HG03342 (cell line): ENCODE results near the gene AK8.
"Not testable (repeated sequence)": the region's sequence is repeated elsewhere in the genome, so short reads cannot be mapped to it uniquely, and the experiment has no call there.

Experiments used
- ATAC-seq: cut with Tn5 transposase; IDR thresholded peaks from one replicate; pipeline ENCODE4 v1.9.1; 2021; ENCODE audit warnings: mild to moderate bottlenecking, moderate library complexity; ENCODE audit not compliant: unreplicated experiment

Gene AK8

DNA sequence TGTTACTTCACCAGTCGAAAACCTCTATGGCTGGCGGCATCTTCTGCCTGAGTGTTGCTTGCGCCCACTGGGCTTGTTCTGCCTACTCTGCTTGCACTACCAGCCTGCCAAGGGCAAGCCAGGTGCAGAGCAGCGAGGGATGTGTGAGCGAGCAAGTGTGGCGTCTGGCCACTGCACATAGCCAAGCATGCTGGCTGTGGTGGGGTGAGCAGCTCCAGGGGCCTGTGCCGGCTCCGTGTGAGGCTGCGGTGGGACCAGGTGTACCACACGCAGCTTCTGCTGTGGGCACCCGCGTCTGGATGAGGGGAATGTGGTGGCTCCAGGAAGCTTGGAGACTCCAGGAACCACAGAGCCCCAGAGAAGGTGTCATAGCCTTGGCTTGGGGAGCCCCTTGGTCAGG is 156.4 kb downstream of the AK8 start:
- no peak for ATAC-seq

DNA sequence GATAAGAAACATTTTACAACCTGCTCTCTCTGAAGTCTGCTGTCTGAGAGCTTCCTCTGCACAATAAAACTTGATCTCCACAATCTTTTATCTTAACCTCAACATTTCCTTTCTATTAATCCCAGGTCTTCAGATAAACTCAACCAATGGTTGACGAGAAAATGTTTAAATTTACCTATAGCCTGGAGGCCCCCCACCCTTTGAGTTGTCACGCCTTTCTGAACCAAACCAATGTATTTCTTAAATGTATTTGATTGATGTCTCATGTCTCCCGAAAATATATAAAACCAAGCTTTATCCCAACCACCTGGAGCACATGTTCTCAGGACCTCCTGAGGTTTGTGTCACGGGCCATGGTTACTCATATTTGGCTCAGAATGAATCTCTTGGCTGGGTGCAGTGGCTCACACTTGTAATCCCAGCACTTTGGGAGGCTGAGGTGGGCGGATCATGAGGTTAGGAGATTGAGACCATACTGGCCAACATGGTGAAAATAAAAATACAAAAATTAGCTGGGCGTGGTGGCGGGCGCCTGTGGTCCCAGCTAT is 159.6 kb downstream of the AK8 start:
- not testable (repeated sequence) for ATAC-seq

DNA sequence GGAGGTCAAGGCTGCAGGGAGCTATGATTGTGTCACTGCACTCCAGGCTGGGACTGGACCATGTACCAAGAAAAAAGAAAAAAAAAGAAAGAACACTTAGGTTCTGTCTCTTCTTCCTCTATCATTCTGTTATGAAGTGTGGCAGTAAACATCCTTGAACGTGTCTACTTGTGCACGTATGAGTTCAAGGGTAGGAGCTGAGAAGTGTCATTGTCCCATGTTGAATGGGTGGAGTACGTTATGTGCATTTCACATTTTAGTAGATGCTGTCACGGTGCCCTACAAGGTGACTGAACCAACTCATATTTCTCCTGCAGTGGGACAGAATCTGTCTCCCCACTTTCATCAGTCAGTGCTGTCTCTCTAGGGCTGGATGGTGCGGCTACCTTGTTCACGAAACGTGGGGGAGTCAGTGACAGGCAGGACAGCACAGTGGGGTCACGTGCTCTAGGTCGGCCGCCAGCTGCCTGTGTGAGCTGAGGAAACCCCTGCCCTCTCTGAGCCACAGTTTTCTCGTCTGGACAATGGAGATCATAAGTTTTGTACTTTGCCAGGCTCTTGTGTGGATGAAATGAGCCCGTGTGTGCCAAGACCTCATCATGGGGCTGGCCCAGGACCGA is 160.6 kb downstream of the AK8 start:
- no peak for ATAC-seq

DNA sequence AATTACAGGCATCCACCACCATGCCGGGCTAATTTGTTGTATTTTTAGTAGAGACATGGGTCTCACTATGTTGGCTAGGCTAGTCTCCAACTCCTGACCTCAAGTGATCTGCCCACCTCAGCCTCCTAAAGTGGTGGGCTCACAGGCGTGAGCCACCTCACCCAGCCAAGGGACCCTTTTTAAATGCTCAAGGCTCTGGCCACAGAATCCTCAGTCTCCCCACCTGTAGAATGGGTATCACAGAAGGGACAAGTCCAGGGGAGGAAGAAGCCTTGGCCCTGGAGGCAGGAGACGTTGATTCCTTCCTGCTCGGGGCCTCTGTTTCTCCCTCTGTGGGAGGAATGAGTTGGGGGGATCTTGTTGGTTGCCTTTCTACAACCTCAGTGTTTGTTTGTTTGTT is 162.1 kb downstream of the AK8 start:
- no peak for ATAC-seq

DNA sequence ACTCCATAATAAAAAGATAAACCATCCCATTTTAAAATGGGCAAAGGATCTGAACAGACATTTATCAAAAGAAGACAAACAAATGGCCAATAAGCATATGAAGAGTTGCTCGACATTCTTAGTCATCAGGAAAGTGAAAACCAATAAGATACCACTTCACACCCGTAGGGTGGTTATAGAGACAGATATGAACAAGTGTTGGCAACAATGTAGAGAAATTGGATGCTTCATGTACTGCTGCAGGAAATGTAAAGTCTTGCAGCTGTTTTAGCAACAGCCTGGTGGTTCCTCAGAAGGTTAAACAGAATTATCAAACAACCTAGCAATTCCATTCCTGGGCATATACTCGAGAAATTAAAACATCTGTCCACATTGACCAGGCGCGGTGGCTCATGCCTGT is 165.3 kb downstream of the AK8 start:
- no peak for ATAC-seq

DNA sequence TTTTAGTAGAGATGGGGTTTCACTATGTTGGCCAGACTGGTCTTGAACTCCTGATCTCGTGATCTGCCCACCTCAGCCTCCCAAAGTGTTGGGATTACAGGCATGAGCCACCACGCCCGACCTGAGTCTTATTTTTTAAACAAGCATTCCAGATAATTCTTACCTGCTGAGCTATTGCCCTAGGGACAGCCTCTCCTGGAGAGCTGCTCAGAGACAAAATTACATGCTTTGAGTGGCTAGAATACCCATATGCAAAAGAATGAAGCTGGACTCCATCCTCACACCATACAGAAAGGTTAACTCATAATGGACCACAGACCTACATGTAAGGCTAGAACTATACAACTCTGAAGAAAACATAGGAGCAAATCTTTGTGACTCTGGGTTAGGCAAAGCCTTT is 166.2 kb downstream of the AK8 start:
- no peak for ATAC-seq

DNA sequence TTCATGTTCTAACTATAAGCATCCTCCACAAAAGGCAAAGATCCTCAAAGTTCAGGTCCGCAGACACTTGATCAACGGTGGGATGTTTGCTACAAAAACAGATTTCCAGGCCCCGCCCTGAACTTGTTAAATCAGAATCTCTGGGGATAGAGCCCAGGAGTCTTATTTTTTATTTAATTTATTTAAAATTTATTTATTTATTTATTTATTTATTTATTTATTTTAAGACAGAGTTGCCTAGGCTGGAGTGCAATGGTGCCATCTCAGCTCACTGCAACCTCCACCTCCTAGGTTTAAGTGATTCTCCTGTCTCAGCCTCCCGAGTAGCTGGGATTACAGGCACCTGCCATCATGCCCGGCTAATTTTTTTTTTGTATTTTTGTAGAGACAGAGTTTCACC is 166.9 kb downstream of the AK8 start:
- ATAC-seq: not testable (repeated sequence)

DNA sequence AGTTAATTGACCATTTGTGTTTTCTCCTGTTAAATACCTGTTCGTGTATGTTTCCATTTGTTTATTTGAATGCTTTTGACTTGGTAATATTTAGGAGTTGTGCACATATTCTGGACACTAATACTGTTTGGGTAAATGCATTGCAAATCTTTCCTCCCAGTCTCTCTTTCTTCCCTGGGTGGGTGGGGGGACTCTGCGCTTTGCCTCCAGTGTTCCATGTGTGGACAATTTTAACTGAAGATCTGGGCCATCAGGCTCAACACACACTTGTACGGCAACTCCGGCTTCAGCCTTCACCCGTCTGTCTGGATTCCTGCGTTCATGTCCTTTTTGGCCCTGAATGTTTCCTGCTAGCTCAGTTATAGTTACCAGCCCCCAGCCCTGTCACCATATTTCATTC is 167.8 kb downstream of the AK8 start:
- no peak for ATAC-seq

DNA sequence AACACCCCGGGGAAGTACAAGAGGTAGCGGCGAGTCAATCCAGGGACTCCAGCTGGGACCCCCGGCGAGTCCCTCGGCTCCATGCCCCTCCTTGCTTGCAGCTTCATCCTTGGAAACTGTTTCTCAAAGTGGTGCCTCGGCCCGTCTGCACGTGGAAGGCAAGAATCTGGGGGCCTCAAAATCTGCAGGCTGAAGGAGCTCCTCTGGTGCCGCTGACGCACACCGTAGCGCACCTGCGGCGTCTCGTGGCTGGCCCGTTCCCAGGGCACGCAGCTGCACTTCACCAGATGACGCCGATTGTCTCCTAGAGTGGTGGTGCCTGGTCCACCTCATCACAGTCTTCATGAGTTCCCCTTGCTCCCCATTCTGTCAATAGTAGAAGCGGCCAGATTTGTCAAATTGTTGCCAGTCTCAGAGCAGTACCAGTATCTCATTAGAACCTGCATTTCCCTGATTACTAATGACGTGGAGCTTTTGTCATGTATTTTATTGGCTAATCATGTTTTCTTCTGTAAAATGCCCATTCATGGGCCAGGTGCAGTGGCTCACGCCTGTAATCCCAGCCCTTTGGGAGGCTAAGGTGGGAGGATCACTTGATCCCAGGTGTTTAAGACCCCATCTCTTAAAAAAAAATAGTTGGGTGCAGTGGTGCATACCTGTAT is 169.2 kb downstream of the AK8 start:
- no peak for ATAC-seq

DNA sequence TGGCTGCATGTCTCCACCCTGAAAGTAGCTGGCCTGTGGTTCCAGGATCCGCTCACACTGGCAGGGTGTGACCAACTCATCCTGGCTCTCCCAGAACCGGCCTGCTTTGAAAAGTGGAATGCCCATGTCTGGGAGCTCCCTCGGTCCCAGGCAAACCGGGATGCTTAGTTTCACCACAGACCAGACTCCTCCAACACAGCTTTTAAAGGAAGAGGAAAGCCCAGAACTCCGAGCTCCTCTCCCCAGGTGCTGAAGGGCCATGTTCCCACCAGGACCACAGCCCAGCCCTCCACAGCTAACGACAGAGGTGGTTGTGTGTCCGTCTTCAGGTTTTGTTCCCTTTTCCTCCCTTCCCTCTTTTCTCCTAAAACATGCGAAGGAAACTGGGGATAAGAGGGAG is 169.8 kb downstream of the AK8 start:
- no peak for ATAC-seq

DNA sequence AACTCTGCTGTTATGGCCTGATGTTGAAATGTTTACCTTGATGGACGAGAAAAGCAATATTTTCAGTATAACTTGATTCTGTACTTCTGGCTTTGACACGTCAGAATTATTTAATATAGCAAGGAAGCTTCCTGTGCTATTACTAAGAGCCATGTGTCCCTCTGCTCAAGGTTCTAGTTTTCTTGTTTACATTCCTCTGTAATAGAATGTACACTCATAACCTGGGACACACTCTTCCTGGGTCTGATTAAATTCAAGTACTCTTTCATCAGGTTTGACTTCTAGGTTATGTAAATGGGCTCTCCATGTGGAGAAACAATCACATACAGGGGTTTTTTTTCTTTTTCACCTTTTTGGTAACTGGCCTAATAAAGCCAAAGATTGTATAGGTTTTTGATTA is 174.7 kb downstream of the AK8 start:
- no peak for ATAC-seq

DNA sequence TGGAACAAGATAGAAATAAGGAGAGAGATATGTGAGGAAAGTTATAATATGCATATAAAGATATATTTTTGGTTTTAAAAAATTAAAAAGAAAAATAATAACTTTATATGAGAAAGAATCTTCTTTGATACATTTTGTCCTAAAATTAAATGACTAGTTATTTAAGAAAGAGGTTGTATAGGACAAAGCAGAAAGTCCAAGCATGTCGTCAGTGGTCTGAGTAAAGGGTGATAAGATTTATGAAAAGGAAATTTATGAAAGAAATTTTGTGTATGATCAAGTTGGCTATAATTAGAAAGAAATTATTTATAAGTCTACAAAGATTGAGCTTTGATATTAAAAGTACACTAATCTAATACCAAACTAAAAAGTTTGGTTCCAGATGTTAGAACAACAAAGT is 175.8 kb downstream of the AK8 start:
- ATAC-seq: no peak

DNA sequence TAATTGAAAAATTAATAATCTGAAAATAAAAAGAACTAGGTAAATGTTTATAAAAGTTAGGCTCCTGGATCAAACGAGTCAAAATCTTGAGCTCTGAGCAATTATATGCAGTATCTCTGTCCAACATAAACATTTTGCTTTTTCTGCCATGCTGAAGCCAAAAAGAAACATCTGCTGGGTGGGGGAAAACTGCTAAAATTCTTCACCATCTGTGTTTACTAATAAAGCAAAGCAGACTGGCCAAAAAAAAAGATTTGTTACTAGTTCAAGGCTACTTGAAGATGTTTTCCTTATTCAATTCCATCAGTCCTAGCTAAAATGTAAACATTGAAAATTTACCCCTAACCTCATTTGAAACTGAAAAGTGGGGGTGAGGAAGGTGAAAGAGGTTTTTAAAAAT is 178.1 kb downstream of the AK8 start:
- no peak for ATAC-seq

DNA sequence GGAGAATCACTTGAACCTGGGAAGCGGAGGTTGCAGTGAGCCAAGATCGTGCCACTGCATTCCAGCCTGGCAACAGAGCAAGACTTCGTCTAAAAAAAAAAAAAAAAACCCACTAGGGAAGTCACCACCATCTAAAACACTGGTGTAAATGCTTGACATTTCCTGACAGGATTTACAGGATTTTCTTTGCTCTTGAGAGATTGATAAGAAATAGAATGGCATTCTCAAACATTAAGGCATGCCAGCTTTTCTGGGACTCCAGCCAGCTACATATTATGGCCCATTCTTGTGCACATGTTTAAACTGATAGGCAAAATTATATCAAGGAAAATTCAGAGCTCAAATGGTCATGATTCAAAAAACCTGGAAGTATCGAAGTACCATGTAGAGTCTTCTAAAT is 179.1 kb downstream of the AK8 start:
- no peak for ATAC-seq

DNA sequence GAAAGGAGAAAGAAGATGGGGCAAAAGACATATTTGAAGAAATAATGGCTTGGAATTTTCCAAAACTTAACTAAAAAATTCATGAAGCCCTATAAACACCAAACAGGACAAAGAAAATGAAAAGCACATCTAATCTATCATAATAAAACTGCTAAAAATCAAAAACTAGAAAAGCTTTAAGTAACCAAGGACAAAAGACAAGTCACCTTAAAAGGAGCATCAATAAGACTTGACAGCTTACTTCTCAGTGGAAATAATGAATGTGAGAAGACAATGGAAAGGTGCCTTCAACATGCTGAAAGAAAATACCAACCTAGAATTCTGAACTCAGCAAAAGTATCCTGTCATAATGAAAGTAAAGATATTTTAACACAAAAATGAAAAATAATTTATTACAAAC is 180.9 kb downstream of the AK8 start:
- no peak for ATAC-seq

DNA sequence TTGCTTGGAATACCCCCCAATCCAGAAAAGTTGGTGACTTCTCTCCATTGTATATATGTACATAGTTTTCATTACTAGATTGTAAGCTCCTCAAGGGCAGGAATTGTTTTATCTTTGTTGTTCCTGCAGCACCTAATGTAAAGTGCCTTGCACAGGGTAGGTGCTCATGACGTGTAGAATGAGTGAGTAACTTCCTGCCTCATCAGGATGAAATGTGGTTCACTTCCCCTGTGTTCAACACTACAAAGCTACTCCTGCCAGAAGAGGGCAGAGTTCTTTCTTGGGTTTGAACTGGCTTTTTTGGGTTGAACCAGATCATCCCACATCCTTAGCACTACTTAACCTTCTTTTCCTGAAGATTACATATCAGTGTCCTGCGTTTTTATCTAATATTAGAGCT is 183.9 kb downstream of the AK8 start:
- no peak for ATAC-seq

DNA sequence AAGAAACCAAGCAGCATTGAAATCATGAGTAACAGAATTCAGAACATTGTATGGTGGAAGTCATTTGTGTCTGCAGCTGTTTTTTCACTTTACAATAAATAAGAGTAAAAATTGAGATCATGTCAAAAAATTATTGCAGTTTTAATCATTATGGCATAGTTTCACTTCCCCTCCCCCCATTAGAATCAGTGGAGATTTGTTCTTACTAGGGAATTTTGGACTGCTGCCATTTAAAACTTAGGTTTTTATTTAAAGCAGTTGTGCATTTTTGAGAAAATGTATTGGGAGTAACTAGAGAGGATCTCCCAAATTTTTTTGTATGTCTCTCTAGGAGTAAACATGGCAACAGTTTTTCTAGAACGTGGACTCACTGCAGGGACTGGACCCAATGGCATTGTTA is 187.4 kb downstream of the AK8 start:
- no peak for ATAC-seq

DNA sequence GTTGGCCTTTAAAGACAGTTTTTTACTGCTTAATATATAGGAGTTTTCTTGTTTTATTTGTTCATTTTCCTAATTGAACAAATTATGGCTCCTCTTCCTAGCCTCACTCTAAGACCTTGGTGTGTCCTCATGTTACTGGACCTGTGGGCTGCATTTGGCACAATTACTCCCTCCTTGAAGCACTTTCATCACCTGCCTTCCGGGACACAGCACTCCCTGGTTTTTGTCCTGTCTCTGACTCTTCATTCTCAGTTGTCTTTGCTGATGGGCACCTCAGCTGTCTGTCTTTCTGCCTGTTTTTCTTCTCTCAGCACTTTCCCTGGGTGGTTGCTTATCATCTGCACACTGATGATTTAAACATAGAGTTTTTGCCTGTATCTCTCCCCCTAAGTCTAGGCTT is 194.2 kb downstream of the AK8 start:
- ATAC-seq: no peak

DNA sequence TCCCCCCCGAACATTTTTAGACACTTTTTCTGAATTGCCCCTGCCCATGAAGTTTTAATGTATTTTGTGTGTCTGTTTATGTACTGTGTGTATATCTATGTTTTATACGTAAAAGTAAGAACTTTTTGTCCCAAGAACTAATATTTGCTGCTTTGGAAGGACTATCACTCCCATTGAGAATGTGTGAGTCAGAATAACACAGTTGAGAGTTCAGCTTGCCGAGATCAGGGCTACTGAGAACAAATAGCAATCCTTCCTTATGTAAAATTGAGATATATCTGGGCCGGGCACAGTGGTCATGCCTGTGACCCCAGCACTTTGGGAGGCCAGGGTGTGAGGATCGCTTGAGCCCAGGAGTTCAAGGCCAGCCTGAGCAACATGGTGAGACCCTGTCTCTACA is 196.5 kb downstream of the AK8 start:
- ATAC-seq: no peak

DNA sequence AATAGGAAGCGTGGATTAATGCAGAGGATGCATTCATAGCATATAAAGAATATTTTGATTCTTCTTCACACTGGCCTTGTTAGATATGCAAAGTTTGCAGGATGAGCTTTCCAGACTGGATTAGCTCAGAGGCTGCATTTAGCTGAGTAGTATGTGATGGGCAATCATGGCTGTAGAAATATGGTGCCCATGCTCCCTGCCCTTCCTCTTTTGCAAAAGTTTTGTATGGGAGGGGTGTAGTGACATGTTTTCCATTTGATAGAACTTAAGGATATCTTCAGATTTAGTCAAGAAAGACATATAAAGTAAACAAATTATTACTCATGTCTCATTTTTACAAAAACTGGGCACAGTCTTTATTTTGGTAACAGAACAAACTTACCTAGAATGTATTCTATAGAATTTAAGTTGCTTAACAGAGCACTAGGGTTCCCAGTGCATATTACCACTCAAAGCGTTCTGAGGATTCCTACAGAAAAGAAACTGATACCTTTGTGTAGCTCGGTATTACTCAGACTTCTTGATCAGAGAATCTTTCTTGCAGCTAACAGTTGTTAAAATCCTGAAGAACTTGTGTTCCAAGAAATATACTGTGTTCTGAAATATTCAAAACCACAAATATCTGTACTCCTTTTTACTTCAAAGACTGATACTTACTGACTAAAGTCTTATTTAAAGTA is 198.0 kb downstream of the AK8 start:
- ATAC-seq: no peak

DNA sequence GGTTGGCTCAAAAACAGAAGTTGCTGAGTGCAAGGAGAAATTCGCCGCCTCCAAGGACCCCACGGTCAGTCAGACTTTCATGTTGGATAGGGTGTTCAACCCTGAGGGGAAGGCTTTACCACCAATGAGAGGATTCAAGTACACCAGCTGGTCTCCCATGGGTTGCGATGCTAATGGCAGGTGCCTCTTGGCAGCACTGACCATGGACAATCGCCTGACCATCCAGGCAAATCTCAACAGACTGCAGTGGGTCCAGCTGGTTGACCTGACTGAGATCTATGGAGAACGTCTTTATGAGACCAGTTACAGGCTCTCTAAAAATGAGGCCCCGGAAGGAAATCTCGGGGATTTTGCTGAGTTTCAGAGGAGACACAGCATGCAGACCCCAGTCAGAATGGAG is 200.1 kb downstream of the AK8 start:
- ATAC-seq: no peak
